ENCODE measurements around the gene SIGLEC8. TPM values are rescaled to one million over a fixed set of nuclear protein-coding genes. Genes with fewer than 3 reads are reported as not detected.
A peak's percentile ranks its signal among the peaks of the same experiment; 100 is the strongest.
"Not testable (repeated sequence)": the region's sequence is repeated elsewhere in the genome, so short reads cannot be mapped to it uniquely, and the experiment has no call there.

Gene SIGLEC8
- 1 to 10 TPM in 1 of 2 donors, under 1 TPM in 1; 0.49 to 1.9 TPM for total RNA-seq
- long read RNA-seq, partial matches to known transcripts, result 1 of 1 reads
- long read RNA-seq, other reads (novel, unspliced or antisense), result 0 of 1 reads

DNA sequence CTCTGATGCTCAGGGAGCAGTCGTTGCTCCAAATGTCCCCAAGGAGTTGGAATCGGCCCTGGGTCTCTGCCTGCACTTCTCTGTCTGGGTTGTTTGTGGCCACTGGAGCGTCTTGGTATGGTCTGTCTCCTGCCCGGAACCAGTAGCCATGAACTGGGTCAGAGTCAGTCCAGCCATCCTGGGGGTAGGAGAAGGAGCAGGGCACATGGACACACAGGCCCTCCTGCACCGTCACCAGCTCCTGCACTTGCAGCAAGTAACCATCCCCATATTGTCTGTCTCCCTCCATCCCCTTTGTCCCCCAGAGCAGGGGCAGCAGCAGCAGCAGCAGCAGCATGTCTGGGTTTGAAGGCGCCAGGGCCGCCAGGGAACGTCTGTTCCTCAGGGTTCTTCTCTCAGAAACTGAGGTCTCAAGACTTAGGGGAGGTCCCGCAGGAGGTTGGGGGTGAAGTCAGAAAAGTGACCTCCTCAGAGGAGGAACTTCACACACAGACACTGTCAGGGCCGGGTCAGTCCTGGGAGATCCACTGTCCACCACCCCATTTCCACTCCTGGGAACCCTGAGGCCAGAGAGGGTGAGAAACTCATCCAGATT lies at the start of gene SIGLEC8:
TSS of gene SIGLEC8 (minus strand) at position 404 of the 595 bp plus-strand sequence. CDS start at position 337, 67 bp downstream.
- DNase-seq, result no peak
- intact Hi-C loops (cut with DNase I, micrococcal nuclease), result no loop called here
- no peak for ATAC-seq

DNA sequence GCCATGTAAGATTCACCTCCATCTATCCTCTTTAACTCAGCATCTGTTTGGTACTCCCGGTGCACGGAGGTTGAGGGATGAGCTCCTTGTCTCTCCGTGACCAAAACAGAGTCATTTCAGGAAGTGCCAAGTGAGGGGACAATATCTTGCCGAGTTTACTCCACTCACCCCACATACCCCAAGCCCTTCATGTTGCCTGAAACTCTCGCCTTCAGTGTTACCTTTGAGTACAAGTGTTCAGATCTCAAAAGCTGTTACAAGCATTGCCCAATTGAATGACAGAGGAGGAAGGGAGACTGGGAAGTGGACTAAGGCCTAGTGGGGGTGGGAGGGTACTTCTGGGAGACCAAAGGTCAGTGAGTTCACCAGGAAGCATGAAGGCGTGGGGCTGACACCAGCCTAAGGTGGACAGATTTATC lies 49.4 kb upstream of the SIGLEC8 start:
- no peak for ATAC-seq
- intact Hi-C loops (cut with DNase I, micrococcal nuclease), result no loop called here
- no peak for DNase-seq

DNA sequence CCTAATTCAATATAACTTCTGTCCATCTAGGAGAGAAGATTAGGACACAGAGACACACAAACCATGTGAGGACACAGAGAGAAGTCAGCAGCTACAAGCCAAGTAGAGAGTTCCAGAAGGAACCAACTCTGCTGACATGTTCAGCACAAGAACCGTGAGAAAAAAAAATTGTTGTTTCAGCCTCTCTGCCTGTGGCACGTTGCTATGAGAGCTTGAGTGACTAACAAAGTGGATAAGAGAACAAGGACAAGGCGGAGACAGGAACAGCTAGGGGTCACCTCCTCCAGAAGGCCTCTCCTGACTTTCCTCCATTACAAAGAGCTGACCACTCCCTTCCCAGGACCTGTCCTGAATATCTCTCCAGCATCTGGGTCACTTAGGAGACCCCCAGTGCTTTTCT lies 48.9 kb upstream of the SIGLEC8 start:
- intact Hi-C loops (cut with DNase I, micrococcal nuclease), result no loop called here
- ATAC-seq (no peak), DNase-seq (no peak)

DNA sequence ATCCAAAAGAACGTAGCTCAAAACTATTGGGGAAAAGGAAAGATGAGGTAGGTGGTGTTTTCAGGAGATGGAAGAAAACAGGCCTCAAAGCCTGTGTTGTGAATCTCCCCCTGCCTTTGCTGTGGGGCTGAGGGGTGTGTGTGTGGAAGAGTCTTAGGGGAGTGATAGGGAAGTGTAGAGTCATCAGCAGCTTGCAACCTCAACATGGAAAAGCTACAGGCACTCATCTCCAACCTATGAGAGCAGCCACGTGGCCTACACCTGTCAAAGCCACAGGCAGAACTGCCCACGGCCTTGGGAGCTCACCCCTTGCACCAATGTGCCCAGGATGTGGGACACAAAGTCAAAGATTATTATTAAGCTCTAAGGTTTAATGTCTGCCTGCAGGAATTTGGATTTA lies 47.6 kb upstream of the SIGLEC8 start:
- no peak for ATAC-seq
- no peak for DNase-seq
- intact Hi-C loops (cut with DNase I, micrococcal nuclease), result no loop called here

DNA sequence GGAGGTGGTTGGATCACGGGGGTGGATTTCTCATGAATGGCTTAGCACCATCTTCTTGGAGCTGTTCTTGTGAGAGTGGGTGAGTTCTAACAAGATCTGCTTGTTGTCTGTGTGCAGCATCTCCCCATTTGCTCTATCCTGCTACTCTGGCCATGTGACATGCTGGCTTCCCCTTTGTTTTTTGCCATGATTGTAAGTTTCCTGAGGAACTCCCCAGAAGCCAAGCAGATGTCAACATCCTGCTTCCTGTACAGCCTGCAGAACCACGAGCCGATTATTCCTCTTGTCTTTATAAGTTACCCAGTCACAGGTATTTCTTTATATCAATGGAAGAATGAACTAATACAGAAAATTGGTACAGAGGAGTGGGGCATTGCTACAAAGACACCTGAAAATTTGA lies 45.6 kb upstream of the SIGLEC8 start:
- no peak for DNase-seq
- ATAC-seq, result no peak
- intact Hi-C loops (cut with DNase I, micrococcal nuclease), result no loop called here

DNA sequence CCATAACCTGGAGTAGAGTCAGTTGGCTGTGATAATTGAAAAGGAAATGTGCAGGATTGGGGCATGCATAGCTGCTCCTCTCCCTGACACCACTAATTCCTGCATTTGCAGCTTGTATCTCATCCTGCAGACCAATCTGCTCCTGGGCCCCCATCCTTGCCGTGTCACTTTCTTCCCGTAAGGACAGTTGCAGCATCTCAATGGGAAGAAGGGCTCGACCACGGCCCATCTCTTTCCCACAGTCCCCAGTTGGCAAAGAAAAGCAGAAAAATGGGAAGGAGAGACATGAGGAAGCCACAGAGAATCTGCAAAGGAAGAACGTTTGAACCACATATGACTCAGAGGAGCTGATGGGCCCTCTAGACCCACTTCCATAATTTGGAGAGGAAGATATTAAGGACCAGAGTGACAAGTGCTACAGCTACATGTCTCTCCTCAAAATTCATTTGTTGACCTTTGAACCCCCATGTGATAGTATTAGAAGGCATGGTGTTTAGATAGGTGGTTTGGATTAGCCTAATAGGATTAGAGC lies 45.1 kb upstream of the SIGLEC8 start:
- no peak for DNase-seq
- no peak for ATAC-seq
- intact Hi-C loops (cut with DNase I, micrococcal nuclease), result no loop called here

DNA sequence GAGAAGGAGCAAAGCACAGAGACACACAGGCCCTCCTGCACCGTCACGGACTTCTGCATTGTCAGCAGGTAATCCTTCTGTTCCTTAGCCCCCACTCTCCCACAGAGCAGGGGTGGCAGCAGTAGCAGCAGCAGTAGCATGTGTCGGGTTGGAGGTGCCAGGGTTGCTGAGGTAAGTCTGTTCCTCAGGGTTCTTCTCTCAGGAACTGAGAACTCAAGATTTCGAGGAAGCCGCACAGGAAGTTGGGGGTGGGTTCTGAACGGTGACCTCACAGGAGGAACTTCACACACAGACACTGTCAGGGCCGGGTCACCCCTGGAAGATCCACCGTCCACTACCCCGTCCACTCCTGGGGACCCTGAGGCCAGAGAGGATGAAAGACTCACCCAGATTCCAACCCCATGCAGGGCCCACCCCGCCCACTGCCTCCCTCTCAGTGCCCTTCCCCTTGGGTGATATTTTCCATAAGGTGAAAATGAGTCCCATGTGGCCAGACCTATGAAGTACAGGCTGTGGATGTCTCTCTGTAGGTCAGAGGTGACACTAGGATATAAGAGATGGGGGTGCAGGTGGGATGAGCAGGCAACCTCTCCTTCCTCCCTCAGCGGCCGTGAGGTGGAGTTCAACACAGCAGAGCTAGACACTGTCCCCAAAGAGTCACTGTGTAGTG lies 43.5 kb upstream of the SIGLEC8 start, which contains the start of gene SIGLEC12:
TSS of gene SIGLEC12 (minus strand) at position 207 of the 670 bp plus-strand sequence. CDS start at position 140, 67 bp downstream.
- ATAC-seq (no peak), DNase-seq (peak in 1 of 2 donors; percentile 21)
- intact Hi-C loops (cut with DNase I, micrococcal nuclease), result no loop called here

DNA sequence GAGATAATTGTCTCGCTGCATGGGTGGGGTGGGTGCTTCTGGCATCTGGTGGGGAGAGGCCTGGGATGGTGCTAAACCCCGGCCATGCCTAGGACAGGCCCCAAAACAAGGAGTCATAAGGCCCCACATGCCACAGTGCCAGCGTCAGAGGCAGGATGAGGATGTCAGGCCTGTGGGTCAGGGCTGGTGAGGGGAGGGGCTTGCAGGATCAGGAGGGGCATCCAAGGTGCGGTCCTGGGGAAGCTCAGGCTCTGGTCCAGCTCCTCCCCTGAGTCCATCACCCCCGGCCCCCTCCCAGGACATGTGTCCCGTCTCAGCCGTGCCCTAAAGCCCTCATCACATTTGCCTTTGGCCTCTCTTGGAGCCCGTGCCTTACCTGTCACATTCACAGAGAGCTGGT lies 42.7 kb upstream of the SIGLEC8 start:
- DNase-seq; ATAC-seq; intact Hi-C loops (cut with DNase I, micrococcal nuclease): not testable (repeated sequence)

DNA sequence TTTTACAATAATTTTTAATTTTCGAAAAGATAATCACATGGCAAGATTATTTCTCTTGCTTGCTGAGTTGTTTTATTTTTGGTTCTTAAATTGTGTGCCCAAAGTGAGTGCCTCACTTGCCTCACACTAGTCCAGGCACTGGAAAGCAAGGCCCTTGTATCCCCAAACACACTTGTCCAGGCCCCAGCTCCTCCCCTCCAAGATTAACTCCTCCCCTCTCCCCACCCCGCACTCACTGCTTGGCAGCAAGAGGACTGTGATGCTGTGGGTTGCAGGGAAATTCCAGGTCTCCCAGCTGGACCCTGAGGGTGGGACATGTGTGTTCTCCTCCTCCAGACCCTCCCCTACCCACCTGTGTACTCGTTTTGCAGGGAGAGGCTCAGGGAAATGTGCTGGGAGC lies 39.4 kb upstream of the SIGLEC8 start:
- DNase-seq, result no peak
- ATAC-seq, result no peak
- intact Hi-C loops (cut with DNase I, micrococcal nuclease), result no loop called here

DNA sequence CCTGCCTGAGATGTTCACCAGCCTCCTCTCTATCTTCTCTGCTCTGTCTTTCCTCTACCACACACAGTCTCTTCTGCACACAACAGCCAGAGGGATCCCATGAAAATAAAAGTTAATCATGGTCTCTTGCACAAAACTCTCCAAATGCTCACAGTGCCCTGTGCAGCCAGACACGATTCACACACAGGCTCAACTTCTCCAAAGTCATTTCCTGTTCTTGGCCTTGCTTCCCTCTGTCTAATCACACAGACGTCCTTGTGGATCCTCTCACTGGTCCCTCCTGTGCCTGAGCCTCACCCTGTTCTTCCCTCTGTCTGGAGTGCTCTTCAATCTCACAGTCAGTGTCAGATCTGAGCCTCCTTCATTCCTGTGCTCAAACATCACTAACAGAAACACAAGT lies 35.5 kb upstream of the SIGLEC8 start:
- intact Hi-C loops (cut with DNase I, micrococcal nuclease), result no loop called here
- ATAC-seq, result no peak
- DNase-seq, result no peak

DNA sequence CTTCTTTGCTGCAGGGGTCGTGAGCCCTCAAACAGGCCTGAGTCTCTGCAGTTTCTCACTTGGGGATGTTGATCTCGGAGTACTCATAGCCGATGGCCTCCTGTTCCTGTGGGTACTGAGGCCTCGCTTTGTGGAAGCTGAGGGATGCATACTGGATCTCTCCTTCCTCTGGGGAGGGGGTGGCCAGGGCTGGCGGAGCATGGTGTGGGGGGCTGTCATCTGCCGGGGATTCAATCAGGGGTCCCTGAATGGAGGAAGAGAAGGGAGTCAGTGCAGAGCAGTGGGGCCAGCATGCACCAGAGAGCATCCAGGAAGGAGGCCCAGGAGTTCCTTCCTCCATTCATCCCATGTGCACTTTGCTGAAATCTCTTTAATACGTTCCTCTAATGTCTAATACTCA lies 33.3 kb upstream of the SIGLEC8 start:
- DNase-seq (no peak), ATAC-seq (no peak)
- intact Hi-C loops (cut with DNase I, micrococcal nuclease), result no loop called here

DNA sequence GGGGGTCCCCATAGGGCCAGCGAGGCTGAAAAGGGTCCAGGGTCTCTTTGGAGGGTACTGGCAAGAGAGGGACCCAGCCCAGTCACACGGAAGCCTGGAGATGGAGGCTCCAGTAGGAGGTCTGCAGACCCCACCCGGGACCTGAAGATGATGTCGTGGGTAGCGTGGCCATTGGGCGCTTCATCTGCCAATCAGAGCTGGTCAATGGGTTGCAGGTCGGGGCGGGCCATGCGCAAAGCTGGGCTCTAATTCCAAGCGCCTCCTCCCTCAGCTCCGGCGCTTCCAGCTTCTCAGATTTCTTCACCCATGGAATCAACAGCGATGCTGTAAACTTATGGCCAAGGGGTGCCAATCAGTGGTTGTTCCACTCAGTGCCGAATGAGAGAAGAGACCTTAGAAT lies 32.4 kb upstream of the SIGLEC8 start:
- ATAC-seq (no peak), DNase-seq (no peak)
- intact Hi-C loops (cut with DNase I, micrococcal nuclease), result no loop called here

DNA sequence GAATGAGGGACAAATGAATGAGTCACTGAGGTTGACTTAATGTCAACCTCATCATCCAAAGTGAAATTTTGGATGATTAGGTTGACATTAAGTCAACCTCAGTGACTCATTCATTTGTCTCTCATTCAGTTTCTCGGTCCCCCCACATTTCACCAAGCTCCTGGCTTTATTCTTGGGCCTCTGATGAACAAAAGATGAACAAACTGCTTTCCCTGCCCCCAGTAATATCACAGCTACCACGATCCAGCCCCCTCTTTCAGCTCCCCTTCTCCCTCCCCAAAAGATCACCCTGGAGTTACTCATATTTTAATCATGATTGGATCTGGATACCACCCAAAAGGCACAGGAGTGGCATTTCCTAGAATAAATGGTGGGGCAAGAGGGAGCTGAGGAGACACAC lies 30.9 kb upstream of the SIGLEC8 start:
- DNase-seq (no peak), ATAC-seq (no peak)
- intact Hi-C loops (cut with DNase I, micrococcal nuclease), result no loop called here

DNA sequence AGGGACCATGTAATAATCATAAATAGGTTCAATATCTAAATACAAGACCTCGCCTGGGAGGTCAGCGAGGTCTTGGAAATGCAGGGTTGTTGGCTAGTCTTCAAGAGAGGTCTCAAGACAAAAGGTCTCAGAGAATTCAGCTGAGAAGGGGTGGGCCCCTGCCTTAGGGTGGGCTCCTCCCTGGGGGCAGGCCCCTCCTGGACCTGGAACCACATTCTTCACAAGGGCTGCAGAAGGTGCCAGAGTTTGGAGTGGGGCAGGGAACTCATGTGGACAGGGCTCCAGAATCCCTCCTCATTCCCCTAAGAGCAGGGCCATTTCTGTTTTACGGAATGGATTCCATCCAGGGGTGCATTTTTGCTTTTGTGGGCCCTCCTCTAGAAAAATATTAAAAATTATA lies 30.2 kb upstream of the SIGLEC8 start:
- no peak for ATAC-seq

DNA sequence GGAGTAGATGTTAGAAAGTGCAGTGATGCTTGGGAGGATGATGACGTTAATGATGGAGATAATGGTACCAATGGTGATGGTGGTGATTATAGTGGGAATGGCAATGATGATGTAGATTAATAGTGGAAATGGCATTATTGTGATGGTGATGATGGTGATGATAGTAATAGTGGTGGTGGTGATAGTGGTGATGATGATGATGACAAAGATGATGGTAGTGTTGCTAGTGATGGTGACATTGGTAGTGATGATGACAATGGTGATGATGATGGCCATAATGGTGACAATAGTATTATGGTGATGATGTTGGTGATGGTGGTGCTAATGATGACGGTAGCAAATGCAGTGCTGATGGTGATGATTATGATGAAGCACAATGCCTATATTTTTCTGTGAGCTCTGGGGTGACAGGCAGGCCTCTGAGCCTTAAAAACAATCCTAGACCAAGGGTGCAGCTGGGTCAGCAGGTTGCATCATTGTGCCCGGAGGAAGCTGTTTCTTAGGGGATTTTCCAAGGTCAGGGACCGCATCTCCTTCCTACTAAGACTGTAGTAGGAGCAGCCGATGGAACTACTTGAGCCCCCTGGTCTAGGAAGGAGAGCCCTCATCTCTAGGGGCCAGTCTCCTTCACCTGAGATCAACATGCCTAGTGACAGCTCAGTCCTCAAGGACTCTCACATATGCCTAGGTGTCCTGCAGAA lies 27.9 kb upstream of the SIGLEC8 start:
- ATAC-seq (no peak), DNase-seq (no peak)
- intact Hi-C loops (cut with DNase I, micrococcal nuclease), result no loop called here

More for the DNA sequence above, 30.2 kb upstream of the SIGLEC8 start:
- intact Hi-C loops (cut with DNase I, micrococcal nuclease), result no loop called here
- no peak for DNase-seq

DNA sequence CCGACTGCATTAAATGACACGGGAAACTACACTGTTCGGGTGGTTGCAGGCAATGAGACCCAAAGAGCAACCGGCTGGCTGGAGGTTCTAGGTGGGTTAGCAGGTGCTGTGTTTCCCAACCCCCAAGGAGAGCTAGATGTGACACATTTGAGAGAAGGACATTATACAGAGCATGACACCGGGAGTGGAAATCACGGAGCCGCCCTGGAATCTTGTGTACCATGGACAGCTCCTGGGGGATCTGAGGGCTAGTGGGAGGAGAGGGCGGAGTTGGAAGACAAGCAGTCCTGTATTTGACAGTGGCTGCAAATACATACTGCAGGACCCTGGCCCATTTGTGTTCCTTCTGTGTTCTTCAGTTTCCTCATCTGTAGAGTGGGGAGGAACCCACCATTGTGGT lies 22.3 kb upstream of the SIGLEC8 start:
- intact Hi-C loops (cut with DNase I, micrococcal nuclease), result no loop called here
- no peak for DNase-seq
- no peak for ATAC-seq

DNA sequence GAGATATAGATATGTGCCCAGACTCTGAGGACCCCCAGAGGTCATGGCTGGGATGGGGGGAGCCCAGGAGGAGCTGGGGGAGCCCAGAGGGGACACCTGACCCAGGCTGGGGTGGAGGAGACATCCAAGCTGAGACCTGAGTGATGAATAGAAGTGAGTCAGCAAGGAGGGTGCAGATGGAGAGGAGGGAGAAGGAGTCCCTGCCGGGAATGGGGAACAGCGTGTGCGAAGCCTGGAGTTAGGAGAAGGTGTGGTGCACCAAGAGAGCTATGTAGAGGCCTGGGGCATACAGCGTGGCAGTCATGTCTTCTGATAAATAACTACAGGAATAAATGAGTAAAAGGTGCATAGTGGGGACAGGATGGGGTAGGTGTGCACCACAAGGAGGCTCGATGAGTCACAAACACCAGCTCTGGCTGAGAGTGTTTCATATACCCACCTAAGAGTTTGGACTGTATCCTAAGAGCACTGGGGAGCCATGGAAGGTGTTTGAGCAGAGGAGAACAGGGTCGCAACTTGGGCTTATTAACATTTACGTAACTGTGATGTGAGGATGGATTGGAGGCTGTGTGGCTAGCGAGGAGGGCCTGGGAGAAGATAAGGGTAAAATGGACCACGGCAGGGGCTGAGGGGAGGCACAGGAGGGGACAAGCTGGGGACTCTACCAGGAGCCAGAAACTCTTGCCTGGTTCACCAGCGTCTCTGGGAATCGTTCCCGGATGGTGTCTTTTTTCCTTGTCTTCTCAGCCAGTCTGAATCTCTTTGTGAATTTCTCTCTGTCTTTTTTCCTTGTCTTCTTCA lies 21.5 kb upstream of the SIGLEC8 start:
- no peak for DNase-seq
- intact Hi-C loops (cut with DNase I, micrococcal nuclease), result no loop called here
- ATAC-seq, result no peak

DNA sequence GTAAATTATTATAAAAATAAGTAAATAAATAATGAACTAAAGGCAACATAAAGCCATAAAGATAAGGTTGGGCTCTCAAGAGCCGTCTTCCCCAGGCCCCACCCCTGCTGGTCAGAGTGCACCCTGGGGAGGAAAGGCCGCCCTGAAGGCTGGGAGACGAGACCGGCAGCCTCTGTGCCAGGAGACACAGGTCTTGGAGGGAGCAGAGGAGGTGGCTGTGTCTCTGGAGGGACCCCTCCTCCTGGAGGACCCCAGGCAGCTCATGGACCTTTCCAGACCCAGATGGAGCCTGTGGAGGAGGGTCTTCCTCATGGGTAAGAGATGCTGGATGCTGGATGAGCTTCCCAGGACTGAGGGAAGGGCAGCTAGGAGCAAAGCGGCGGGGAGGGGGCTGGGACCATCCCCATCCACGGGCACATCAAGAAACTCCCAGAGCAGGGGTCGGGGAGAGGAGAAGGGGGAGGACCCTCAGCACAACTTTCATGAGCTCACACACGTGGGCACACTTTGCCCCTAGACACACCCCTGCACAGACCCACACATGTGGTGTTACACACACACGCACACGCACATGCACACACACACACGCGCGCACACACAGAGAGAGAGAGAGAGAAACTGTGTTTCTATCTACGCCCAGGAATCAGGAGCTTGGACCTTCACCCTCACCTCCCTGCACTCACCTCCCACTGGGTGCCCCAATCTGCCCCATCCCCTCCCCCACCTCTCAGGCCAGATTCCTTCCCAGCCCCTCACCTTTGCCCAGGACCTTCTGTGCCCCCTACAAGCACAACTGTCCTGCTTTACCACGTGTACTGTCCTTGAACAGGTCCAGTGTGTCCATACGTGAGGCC lies 20.4 kb upstream of the SIGLEC8 start, which contains the start of gene CEACAM18:
TSS of gene CEACAM18 (plus strand) at position 159 of the 854 bp plus-strand sequence.
- ATAC-seq, result no peak
- intact Hi-C loops (cut with DNase I, micrococcal nuclease), result no loop called here
- peak in 1 of 2 donors; percentile 46 for DNase-seq

All from left colon (tissue), 2 donors.